Hematopoietic multipotent progenitor cell treated with erythropoietin and hydrocortisone succinate and interleukin-3 and kit ligand, for 17 days (in vitro differentiated cells): Measurements from ENCODE around the gene KRTAP15-1.

Experiments used
- DNase-seq: peaks from one replicate; pipeline ENCODE4 v3.0.0-alpha.2; 2015; ENCODE audit warnings: low spot score

Gene KRTAP15-1, protein sequence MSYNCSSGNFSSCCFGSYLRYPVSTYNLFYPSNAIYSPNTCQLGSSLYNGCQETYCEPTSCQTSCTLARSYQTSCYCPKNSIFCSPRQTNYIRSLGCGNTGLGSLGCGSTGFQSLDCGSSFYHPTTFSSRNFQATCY

DNA sequence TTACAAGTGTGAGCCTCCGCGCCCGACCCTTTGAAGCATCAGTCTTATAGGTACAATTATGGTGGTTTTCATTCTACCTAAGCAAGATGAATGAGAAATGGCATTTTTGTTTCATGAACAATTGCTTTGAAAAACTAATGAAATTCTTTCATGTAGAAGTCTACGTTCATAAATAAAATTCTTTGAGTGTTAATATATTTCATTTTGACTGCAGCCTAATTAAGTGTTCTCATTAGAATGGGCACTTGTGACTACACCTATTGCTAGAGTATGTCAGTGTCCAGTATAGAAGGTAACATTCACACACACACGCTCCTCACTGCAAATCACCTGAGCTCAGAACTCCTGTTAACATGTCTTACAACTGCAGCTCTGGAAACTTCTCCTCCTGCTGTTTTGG, at the start of gene KRTAP15-1:
TSS of gene KRTAP15-1 (plus strand) at position 301 of the 400 bp plus-strand sequence. CDS start at position 354, 53 bp downstream.
- no peak for DNase-seq

DNA sequence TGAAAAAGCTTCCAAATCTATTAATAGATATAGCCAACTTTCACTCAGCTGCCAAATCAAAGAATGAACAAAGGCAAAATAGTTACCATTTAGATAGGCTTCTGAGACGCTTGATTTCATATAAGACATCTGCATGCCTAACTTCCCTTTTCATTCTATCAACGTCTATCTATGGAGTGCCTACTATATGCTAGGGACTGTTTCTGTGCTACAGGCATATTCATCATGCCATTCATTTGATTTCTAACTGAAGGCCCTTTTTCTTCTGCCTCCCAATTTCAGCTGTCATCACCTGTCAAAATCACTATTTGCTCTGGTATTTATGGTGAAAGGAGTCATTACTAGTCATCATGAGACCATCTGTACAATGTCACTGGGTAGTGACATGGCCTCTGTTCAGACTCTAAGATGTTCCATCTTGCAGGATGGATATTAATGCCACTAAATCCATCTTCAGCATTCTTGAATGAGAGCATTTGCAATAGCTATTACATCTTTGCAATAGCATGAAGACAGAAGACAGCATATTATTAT, 48.5 kb upstream of the KRTAP15-1 start:
- DNase-seq, result no peak

DNA sequence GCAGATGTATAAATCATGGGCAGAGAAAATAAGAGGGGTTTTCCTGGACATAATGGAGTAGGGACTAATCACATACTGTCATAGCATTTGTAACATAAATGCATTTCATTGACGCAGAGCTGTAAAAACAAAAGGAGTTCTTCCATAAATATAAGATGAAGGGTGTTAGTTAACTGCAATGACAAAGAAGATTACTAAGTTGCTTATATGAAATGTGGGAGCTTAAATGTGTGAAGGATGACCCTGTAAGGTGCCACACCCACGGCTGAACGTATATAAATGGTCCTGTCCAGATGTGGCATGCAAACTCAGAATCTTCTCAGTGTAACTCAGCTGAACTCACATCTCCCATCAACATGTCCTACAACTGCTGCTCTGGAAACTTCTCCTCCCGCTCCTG, 44.3 kb upstream of the KRTAP15-1 start, which contains the start of gene KRTAP13-1:
TSS of gene KRTAP13-1 (plus strand) at position 301 of the 400 bp plus-strand sequence. CDS start at position 357, 56 bp downstream.
- DNase-seq, result no peak

DNA sequence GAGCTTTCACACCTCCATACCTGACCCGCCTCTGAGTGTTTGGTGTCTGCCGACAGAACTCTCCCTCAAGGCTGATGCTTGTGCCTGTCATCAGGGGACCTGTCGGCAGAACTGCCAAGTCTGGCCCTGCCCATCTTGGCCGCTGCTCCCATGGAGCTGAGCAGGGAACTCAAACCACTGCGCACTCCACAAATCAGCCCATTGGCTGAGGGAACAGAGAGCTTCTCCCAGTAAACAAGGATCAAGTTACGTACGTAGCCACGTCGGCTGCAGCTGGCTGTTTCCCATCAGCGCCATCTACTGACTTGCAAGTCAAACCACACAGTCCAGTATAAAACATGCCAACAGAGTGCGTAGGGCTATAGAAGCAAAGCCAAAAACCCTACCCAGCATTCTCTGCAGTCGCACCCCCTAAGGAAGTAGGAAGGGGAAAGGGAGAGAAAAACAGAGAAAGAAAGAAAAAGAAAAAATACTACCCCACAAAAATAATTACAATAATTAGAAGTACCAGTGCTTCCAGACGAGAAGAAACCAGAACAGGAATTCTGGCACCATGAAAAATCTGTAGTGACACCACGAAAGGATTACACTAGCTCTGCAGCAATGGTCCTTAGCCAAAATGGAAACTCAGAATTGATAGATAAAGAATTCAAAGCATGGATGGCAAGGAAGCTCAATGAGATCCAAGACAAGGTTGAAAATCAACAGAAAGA, 31.1 kb upstream of the KRTAP15-1 start:
- DNase-seq, result no peak

DNA sequence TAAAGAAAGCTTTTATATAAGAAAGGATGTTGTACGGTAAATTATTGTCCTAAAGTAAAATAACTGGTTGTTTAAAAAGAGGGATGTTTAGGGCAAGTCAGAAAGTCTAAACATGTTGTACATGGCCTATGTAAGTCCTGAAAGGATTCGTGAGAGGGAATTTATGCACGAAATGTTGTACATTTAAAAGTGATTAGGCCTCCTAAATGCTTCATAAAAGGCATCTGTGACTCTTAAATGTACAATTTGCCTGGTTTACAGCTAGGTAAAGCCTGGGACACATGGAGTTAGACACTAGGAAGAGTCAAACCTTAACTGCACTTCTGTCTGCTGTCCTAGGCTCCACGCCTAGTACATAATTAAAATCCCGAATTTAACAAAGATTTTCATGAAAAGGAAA, 24.1 kb upstream of the KRTAP15-1 start:
- DNase-seq, result no peak

DNA sequence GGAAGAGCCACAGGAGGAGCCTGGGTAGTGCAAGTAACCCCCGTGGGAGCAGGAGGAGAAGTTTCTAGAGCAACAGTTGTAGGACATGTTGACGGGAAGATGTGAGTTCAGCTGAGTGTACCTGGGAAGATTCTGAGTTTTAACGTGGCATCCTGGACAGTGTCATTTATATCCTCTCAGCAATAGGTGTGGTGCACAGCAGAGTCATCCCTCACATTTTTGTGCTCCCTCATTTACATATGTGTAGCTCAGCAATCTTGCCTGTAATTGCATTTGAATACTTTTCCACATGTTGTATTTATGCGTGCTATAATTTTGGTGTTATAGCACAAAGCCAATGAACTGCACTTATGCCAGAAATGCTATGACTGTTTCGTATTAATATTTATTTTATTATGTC, 14.2 kb upstream of the KRTAP15-1 start, which contains the start of gene KRTAP13-3:
TSS of gene KRTAP13-3 (minus strand) at position 101 of the 400 bp plus-strand sequence. CDS start at position 87, 14 bp downstream.
- DNase-seq, result no peak

DNA sequence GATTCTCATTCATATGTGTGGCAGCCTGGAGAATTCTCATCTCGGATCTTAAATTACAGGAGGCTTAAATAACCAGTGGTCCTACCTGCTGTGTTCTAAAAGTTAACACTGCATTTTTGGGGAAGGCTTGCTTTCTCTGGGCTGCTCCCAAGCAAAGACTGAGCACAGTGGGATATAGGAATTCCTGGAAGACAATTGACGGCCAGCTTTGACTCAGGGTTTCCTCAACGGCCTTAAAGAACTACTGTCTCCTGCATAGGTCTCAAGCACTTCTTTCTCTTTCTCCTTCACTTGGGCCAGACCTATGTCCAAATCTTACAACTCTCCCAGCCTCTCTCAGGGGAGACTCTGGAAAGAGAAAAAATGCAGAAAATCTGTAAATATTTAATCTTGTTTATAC, 13.3 kb upstream of the KRTAP15-1 start:
- no peak for DNase-seq

DNA sequence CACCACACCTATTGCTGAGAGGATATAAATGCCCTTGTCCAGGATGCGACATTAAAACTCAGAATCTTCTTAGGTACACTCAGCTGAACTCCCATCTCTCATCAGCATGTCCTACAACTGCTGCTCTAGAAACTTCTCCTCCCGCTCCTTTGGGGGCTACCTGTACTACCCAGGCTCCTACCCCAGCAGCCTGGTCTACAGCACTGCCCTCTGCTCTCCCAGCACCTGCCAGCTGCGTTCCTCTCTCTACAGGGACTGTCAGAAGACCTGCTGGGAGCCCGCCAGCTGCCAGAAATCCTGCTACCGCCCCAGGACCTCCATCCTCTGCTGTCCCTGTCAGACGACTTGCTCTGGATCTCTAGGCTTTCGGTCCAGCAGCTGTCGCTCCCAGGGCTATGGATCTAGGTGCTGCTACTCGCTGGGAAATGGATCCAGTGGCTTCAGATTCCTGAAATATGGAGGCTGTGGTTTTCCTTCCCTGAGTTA, 9.9 kb upstream of the KRTAP15-1 start, which contains the start of gene KRTAP13-4:
TSS of gene KRTAP13-4 (plus strand) at position 51 of the 486 bp plus-strand sequence. CDS start at position 107, 56 bp downstream.
- DNase-seq, result no peak

DNA sequence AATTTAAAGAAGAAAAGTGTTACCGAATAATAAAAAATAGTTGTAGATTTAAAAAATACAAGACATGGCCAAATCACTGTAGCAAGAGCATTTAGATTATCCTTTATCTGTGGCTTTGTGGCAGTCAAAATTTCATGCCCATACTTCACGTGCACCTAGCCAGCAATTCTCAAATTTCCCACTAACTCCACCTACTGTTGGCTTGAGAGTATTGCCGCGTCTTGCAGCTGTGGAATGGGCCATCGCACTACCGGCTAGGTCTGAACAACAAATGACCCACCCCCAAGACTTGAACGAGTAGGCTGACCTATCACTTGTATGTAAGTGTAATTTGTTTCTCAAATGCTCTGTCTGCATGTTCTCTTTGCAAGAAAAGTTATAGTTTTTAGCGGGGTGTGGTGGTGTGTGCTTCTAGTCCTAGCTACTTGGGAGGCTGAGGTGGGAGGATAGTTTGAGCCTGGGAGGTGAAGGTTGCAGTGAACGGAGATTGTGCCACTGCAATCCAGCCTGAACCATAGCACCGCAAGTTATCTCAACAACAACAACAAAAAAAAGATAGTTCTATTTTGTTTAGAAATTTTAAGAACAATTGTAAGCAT, 5.9 kb upstream of the KRTAP15-1 start:
- DNase-seq, result no peak

DNA sequence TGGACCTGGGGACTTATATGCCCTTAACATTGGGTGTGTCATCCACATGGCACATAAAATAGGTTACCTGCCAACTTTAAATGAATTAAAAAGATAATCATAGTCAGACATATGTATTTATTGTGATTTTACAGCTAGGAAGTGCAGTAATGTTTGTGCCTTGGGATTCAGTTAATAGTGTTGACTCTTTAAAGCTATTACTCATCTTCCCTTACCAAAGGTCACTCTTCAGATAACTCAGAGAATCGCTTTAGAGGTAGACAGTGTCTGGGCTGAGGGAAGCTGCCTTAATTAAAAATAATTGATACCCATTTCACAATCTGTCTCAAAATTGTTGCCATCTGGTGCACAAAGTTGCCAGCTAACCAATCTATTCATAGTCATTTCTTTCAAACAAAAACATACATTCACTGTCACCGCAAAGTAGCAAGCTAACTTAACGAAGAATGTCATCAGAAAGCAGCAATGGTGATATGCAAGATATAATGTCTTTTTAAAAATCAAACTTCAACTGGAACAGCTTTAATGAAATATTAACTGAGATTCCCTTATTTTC, 3.0 kb upstream of the KRTAP15-1 start:
- no peak for DNase-seq

DNA sequence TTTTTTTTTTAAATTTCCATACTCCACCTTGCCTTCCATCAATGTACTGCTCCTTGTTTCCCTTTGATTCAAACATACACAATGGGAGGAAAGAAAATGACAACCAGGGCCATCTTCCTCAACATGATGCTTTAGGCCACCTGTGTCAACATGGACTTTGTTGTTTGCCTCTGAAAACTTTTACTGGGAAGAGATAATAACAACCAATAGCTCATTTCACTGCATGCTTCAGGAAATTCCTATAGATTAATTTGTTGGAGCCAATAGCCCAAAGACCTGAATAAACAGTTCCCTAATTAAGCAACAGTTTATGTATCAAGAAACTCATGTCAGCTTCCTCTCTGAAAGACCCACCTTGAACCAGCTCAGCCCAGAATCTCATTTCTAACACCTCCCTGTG, 3.2 kb downstream of the KRTAP15-1 start:
- no peak for DNase-seq

DNA sequence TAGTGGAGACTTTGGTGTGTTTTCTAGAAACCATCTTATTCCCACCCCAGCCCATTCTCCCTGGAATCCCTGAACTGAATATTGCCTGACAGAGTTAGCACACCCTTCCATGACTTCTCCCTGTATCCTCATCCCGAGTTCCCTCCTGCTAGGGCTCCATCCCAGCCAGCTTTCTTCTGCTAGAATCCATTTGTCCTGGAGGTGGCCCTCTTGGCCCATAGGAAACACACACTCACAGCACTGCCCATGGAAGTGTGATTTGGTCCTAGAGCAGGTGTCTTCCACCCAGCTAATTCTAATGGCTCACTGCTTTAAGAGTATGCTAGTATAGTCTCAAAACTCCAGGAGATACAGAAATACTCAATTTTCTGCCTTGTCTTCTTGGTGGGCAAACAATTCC, 4.1 kb downstream of the KRTAP15-1 start:
- DNase-seq, result no peak

DNA sequence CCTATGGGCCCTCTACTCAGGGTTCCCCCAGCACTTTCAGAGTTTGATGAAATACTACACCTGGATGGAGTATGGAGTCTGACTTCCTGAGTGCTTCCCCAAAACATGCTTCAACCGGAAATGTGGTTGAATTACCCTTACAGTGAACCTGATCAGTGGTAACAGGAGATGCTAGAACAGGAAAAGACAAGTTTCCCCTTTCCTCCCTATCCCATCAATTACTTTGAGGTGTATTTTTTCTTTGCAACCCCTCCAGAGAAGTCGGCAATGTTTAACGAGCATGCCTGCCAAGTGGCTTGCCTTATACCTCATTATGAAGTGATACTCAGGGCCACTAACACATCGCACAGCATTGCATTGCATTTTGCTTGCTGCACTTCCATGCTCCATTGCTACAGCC, 7.0 kb downstream of the KRTAP15-1 start:
- DNase-seq, result no peak

DNA sequence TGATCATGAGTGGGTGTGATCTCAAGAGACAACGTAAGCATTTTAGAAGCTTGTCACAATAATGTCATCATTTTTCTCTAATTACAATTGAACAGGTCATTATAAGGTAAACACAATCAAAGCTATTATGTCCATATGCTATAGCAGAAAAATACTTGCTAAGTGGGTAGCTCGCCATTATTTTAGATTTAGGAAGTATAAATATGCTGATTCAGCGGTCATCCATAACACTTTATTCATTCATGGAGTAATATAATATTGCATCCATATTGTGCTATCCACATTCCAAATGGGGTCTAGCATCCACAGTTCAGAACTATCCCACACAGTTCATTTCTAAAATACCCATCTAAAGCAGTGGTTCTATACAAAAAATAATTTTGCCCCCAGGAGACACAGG, 8.4 kb downstream of the KRTAP15-1 start:
- DNase-seq, result no peak

DNA sequence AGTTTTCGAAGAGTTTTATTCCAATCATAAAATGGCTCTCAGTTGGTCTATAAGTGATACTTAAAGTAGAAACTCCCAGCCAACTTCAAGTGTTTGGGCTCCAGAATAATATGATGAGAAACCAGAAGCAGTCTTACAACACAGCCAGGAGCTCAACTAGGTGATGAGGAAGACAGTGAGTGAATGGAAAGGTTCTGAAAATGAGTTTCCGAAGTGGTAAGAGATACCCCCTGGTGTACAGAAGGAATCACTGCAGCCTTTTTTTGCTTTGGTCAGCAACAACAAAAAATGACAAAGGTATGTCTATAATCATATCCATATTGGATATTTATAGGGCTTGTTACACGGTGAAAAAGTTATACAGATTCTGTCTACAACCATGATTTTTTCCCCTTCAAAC, 23.6 kb downstream of the KRTAP15-1 start:
- no peak for DNase-seq

DNA sequence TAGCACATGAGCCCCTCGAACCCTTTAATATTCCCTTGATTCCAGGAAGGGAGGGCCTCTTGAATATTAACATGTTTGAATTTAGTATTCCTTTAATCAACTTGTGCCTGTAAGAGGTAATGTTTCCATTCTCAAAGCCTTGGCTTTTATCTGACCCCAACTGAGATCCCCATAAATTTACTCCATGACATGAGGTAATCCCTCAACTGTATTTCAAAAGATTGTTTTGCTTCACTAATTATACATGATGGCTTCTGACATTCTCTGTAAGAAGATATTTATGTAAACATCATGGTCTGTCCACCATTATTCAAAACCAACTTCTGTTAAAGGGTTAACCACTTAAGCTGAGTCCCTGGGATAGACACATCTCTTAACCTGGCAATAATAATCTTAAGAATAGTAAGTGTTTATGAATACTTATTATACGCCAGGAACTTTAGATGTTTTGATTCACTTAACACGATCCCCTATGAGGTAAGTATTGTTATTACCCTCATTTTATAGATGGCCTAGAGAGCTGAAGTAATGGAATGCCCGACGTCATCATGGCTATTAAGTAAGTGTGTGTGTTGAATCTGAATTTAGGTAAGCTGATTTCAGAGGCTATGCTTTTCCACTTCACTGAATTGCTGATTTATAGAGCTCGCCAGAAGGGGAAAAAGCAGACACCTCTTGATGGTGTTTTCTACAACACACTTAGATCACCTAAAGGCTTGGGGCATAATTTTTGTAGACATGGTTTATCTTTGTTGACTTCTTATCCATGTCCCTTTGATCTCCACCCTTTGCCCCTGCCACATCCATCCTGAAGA, 29.0 kb downstream of the KRTAP15-1 start:
- DNase-seq, result no peak

DNA sequence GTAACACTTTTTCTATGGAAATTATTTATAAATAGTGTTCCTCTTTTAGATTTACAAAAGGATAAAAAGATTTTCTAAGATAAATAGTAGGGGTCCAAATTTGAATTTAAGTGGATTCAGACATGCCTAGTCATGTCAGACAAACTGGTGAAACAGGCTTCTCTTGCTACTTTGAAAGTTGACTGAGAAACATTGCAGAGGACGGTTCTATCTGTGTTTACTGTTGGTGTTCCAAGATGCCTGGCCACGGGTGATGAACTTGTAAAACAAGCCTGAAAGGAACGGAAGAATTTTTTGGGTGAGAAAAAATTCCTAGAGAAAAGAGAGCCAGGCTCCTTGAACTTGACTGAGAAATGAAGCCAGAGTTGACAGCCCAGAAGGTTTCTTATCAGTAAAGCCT, 37.9 kb downstream of the KRTAP15-1 start:
- no peak for DNase-seq

DNA sequence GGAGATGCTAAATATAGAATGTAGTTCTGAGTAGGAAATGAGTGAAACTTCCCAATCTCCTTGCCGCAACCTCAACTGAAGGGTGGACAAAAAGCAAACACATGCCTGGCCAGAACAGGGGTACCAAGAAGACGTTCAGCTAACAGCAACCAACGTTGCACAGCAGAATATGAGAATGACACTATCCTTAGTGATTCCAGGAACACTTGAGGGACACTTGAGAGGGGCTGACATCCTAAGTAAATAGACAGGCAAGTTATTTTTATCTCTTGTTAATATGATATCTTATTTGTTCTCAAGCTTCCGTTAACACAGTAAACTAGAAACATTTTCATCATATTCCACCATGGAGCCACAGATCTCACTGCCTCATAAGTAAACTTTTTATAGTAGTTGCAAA, 39.2 kb downstream of the KRTAP15-1 start:
- DNase-seq, result no peak

DNA sequence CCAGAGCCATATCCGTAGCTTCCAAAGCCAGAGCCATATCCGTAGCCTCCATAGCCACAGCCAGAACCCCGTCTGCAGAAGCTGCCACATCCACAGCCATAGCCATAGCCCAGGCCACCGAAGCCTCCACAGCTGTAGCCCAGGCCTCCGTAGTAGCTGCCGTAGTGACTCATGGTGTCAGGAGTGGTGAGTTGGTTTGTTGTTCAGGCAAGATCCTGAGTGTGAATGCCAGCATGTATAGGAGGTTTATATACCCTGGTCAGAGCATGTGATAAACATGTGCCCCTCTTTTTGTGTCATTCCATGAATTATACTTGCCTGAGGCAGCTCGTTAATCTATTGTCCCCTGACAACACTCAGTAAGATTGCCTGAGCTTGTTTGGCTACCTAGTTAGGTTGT, 40.1 kb downstream of the KRTAP15-1 start, which contains the start of gene KRTAP19-1:
TSS of gene KRTAP19-1 (minus strand) at position 223 of the 400 bp plus-strand sequence. CDS start at position 173, 50 bp downstream.
- no peak for DNase-seq

DNA sequence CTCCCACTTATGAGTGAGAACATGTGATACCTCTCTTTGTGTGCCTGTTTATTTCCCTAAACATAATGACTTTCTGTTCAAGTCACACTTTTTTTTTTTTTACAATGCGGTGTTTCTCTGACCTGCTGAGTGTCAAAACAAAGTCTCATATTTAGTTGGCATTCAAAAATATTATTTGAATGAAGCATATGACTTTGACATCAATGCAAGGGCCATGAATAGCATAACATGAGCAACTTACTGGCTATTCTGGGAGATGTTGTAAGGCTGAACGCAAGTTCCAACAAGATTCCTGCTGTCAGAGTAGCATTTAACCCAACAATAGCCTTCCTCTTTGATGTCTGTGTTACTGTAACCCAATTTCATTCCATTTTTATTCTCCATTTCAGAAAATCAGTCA, 42.1 kb downstream of the KRTAP15-1 start:
- DNase-seq, result no peak

DNA sequence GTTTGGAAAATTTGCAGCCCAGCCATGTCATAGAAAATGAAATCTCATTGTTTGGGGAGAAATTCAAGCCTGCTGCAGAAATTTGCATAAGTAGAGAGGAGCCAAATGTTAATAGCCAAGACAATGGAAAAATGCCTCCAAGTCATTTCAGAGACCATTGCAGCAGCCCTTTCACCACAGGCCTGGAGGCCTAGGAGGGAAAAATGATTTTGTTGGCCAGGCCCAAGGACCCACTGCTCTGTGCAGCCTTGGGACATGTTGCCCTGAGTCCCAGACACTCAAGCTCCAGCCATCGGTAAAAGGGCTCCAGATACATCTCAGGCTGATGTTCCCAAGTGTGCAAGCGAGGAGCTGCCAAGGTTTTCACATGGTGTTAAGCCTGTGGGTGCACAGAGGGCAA, 46.1 kb downstream of the KRTAP15-1 start:
- no peak for DNase-seq
